Pancreas (tissue), 10 donors: ENCODE results near the gene PCAT7. TPM values are rescaled to one million over a fixed set of nuclear protein-coding genes. Genes with fewer than 3 reads are reported as not detected.

ENCODE experiments used
- ATAC-seq, 4 donors: fragments of 200-7000 bp; cut with Tn5 transposase; one replicate each; pipeline versions ENCODE4 v1.8.0 to v1.9.1; 2020; ENCODE audit warnings: mild to moderate bottlenecking in 4 of 4, moderate library complexity in 4 of 4
- DNase-seq, 6 donors: peaks; one replicate each; pipeline ENCODE4 v3.0.0-alpha.2; 2020
- FAIRE-seq: peaks from 2 replicates; lab custom pipeline; 2012; peaks lifted over from hg19 to GRCh38; lab: Jason Lieb, UNC
- H3K27ac ChIP-seq, 4 donors: fragments of 200-600 bp; sonication (generic); 1 replicate in 3 of 4; 2 replicates in 1 of 4; pipeline versions ENCODE4 v1.5.0 to v1.8.0; 2020
- H3K27me3 ChIP-seq, 4 donors: fragments of 200-600 bp; one replicate each; pipeline ENCODE4 v1.8.0; 2021
- H3K36me3 ChIP-seq, 3 donors: fragments of 200-600 bp; sonication (generic) in 1 of 3; one replicate each; pipeline versions ENCODE4 v1.5.0 to v1.8.0; 2020 to 2021
- H3K4me1 ChIP-seq, 3 donors: fragments of 200-600 bp; one replicate each; pipeline ENCODE4 v1.8.0; 2021
- H3K4me3 ChIP-seq, 4 donors: fragments of 200-600 bp; sonication (generic) in 2 of 4; one replicate each; pipeline versions ENCODE4 v1.5.0 to v1.8.0; 2020 to 2021
- H3K9me3 ChIP-seq, 4 donors: fragments of 200-600 bp; one replicate each; pipeline ENCODE4 v1.8.0; 2021
- WGBS, 2 donors: extraction: QIAGEN DNeasy Blood & Tissue Kit; methylation state at CpG; one replicate each; pipeline ENCODE4 v1.1.7; 2013; 5-methylcytosine and 5-hydroxymethylcytosine counted together
- intact Hi-C, 3 donors: fragments of 100-400 bp; cut with DNase I; formaldehyde crosslinking; loops; one replicate each; pipeline versions ENCODE4 v1.11.1 to v1.14.2; 2022
- polyA plus RNA-seq, 2 donors: library from polyadenylated mRNA; stranded (reverse); fragments of 200-250 nt; gene quantifications; one replicate each; pipeline ENCODE4 v1.2.3, GENCODE V29; 2013
- total RNA-seq, 6 donors: library from RNA; stranded (reverse); fragmentation: NEBNext Ultra II Directional in 4 of 6; extraction: Animal tissue kit (Norgen Biotek cat#: 25700) in 4 of 6; gene quantifications; one replicate each; pipeline versions ENCODE4 v1.2.1 to v1.2.4, GENCODE V29; 2021 to 2023
- TF ChIP-seq, protein P1 (sequence below), 4 donors: fragments of 200-600 bp; sonication (generic) in 3 of 4; IDR thresholded peaks; one replicate each; pipeline versions ENCODE4 v1.5.0 to v1.8.0; 2021; ENCODE audit warnings: antibody characterized with exemption in 4 of 4
- donor health status: healthy with polysubstance abuse.
- donor health status: DM: no; HTN: no; CAD: no; lungs with moderate emphysema.
- donor health status: DM: no; HTN: no; CAD: no.
- donor health status: control.
- donor health status: control.
- donor health status: Bipolar disorder and iron deficiency.
- donor health status: DM: yes; HTN: yes; CAD: no.
- donor health status: DM: no; HTN: no; CAD: no.
- donor health status: DM: no; HTN: no; CAD: no.
- donor health status: DM: yes; HTN: yes; CAD: no.

The PCAT7 gene
- total and polyA plus RNA-seq, 8 donors: 0.23 to 0.52 (median 0.31) TPM

GRCh38 chr9:94568972-94569712 lies 14.3 kb downstream of the PCAT7 start:
- WGBS, 2 donors: 86 to 90% methylated on average over 17 of the region's 17 CpGs

GRCh38 chr9:94576131-94576530 lies 21.2 kb downstream of the PCAT7 start:
- Histone ChIP-seq H3K27me3 (no peaks in the 10 kb centered on the region), H3K9me3 (no peaks in the 10 kb centered on the region), H3K36me3 (no peaks in the 10 kb centered on the region), H3K4me3 (no peak overlapping the region), H3K27ac (no peak overlapping the region), H3K4me1 (peaks cover 0 to 11% (median 4%) of the 10 kb centered on the region in 3 donors)
- no peak for DNase-seq
- no peak for FAIRE-seq
- intact Hi-C loops: no loop called here
- ATAC-seq: no peak
- 88 to 90% methylated on average over 2 of the region's 2 CpGs for WGBS, 2 donors
- TF ChIP-seq, protein P1, sequence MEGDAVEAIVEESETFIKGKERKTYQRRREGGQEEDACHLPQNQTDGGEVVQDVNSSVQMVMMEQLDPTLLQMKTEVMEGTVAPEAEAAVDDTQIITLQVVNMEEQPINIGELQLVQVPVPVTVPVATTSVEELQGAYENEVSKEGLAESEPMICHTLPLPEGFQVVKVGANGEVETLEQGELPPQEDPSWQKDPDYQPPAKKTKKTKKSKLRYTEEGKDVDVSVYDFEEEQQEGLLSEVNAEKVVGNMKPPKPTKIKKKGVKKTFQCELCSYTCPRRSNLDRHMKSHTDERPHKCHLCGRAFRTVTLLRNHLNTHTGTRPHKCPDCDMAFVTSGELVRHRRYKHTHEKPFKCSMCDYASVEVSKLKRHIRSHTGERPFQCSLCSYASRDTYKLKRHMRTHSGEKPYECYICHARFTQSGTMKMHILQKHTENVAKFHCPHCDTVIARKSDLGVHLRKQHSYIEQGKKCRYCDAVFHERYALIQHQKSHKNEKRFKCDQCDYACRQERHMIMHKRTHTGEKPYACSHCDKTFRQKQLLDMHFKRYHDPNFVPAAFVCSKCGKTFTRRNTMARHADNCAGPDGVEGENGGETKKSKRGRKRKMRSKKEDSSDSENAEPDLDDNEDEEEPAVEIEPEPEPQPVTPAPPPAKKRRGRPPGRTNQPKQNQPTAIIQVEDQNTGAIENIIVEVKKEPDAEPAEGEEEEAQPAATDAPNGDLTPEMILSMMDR (IDR thresholded peaks at IDR 0.05): no peak

More at GRCh38 chr9:94568972-94569712, 14.3 kb downstream of the PCAT7 start:
- no peak for DNase-seq
- TF ChIP-seq, protein P1 (IDR thresholded peaks at IDR 0.05): no peak
- Histone ChIP-seq H3K36me3 (no peaks in the 10 kb centered on the region), H3K4me3 (no peak overlapping the region), H3K27ac (no peak overlapping the region), H3K9me3 (no peaks in the 10 kb centered on the region), H3K27me3 (no peaks in the 10 kb centered on the region), H3K4me1 (no peaks in the 10 kb centered on the region)
- FAIRE-seq: no peak
- intact Hi-C loops: no loop called here
- no peak for ATAC-seq

- no peaks in the 10 kb centered on the region for H3K36me3 ChIP-seq
- DNase-seq (no peak), FAIRE-seq (no peak), ATAC-seq (no peak)
- no peak overlapping the region for H3K27ac ChIP-seq
- TF ChIP-seq, protein P1 (IDR thresholded peaks at IDR 0.05): no peak
- 42% methylated on average over 1 of the region's 1 CpG for WGBS, 2 donors
- no peaks in the 10 kb centered on the region for H3K27me3 ChIP-seq
- no peaks in the 10 kb centered on the region for H3K9me3 ChIP-seq
- intact Hi-C loops: no loop called here
- H3K4me3 ChIP-seq: no peak overlapping the region
- peaks cover 0 to 11% (median 4%) of the 10 kb centered on the region in 3 donors for H3K4me1 ChIP-seq
Measured at GRCh38 chr9:94577036-94577435, 22.2 kb downstream of the PCAT7 start.

GRCh38 chr9:94577571-94577970 lies 22.7 kb downstream of the PCAT7 start:
- intact Hi-C loops: no loop called here
- no peak for ATAC-seq
- Histone ChIP-seq H3K27ac (no peak overlapping the region), H3K36me3 (no peaks in the 10 kb centered on the region), H3K27me3 (no peaks in the 10 kb centered on the region), H3K4me1 (peaks cover 0 to 11% (median 4%) of the 10 kb centered on the region in 3 donors), H3K4me3 (no peak overlapping the region), H3K9me3 (no peaks in the 10 kb centered on the region)
- 6 to 20% methylated on average over 2 of the region's 2 CpGs for WGBS, 2 donors
- DNase-seq: no peak
- TF ChIP-seq, protein P1 (IDR thresholded peaks at IDR 0.05): no peak
- FAIRE-seq: no peak

DNA sequence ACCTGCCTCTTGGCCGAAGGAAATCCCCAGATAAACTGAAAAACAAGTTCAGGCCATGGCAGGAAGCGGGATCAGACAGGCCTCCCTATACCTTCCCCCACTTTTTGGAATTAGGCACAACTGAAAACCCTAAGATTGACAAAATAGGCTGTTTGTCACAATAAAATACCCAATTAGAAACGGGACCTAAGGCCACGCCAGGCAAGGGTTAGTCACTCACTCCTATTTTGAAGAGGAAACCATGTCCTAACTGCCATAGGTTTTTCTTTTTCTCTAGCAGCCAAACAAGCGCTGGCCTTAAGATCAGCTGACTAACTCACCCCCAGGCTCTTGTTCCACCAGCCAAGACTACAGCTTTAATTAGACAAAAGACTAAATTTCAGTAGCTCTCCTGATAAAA lies 26.8 kb downstream of the PCAT7 start:
- Histone ChIP-seq H3K36me3 (no peaks in the 10 kb centered on the region), H3K4me3 (no peak overlapping the region), H3K27ac (no peak overlapping the region), H3K9me3 (no peaks in the 10 kb centered on the region), H3K4me1 (peaks cover 0 to 11% (median 4%) of the 10 kb centered on the region in 3 donors), H3K27me3 (no peaks in the 10 kb centered on the region)
- intact Hi-C loops: no loop called here
- DNase-seq (no peak), FAIRE-seq (no peak), ATAC-seq (no peak)
- TF ChIP-seq, protein P1 (IDR thresholded peaks at IDR 0.05): no peak
- WGBS, 2 donors: 94 to 95% methylated on average over 5 of the region's 5 CpGs
